NCI-H69 (cell line): Measurements from ENCODE around the gene RPGRIP1L.
A peak's percentile ranks its signal among the peaks of the same experiment; 100 is the strongest.

Source experiments
- DNase-seq: peaks from one replicate; lab custom pipeline; 2025; lab: John Stamatoyannopoulos, UW

Gene RPGRIP1L

DNA sequence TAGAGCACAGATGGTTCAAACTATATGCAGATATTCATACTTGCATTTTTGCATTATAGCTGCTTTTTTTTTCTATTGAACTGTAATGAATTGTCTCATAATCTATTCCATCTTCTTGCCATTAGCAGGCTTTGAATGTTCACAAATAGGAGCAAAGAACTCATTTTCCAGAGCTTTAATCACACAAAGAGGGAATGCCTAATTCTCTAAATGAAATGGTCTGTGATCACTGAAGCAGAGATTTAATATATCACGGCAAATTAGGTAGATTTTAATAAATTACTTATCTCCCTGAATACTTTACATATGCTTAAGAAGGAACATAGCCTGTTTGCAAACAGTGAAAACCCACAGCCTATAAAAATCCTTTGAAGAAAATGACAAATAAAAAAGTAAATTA lies 103.0 kb downstream of the RPGRIP1L start:
- no peak for DNase-seq

DNA sequence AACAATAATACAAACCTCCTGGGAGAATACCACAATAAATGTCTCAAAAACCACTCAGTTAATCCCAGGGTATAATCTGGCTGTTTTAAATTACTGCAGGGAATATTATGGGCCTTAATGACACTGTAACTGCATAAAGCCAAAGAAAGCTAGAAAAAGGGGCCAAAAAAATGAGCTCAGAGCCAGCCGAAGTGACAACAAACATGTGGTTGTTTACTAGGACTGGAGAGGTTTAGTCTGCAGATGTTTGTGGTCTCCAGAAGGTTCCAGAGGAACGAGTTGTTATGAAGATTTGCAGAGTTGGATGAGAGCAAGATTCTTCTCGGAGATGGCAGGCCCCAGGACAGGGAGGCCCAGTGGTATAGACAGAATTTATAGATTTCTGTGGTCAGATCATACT lies 103.5 kb downstream of the RPGRIP1L start:
- no peak for DNase-seq

DNA sequence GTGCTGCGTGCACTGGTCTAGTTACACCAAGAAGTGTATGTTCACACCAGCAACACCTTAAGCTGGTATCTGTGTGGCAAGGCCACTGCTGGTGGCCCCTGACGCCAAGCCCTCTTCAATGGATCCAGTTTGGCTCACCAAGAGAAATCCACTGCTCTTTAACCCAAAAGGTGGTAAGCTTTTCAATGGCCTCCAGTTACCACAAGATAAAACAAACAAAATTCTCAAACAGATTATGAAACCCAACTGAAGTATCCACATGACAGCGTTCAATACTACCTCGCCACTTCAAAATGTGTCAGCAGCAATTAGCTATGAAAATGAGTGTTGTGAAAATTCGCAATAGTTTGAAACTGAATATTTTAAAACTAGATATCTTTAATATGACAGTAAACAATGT lies 104.1 kb downstream of the RPGRIP1L start:
- DNase-seq: no peak

DNA sequence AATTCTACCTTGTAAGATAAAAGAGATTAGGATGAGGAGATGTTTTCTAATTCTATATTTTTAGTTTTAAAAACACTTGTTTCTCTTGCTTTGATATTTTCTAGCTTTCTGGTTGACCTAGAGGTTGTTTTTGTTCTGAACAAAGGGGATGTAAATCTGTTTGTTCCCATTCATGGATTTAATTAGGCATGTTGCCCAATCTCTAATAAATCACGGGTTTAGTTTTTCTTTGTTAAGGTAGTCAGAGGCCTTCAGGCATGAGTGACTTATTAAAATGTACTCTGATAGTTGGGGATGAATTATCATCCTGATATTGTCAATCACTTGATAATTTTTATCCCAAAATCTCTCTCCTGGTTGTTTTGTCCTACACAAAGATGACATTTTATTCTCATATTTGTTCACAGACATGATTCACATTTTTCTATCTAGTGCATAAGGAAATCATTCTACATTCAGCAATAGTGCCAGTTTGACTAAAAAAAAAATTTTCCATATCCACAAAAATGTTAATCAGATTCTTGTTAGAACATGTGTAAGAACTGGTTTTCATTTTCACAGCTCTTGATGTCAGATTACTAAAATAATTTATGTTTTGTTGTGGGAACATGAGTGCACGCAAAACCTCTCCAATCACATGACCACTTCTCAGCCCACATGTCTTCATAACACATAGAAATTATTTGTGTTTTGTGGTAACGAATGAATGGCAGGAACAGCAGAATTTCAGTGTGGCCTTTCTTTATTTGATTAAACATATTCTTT lies 105.0 kb downstream of the RPGRIP1L start:
- DNase-seq: peak; percentile 52

DNA sequence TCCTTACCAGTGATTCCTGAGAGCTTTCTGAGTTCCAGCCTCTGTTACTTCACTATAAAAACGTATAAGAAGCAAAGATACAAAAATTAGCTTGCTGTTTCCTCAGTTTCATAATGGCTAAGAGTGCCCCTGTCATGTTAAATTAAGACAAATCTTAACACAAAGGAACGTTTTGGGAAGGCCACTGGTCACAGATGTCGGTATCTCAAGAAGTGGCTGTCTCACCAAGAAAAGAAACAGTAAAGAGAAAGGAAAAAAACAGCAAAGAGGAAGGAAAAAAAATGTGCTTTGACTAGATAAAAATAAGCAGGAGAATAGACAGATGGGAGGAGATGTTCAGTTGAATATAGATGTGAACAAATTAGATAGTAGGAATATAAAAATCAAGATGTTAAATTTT lies 105.9 kb downstream of the RPGRIP1L start:
- DNase-seq: no peak

- DNase-seq: no peak
These were observed 115.5 kb downstream of the RPGRIP1L start for GRCh38 chr16:53588081-53588648.

- no peak for DNase-seq
These were observed 120.3 kb downstream of the RPGRIP1L start for GRCh38 chr16:53583401-53583800.

DNA sequence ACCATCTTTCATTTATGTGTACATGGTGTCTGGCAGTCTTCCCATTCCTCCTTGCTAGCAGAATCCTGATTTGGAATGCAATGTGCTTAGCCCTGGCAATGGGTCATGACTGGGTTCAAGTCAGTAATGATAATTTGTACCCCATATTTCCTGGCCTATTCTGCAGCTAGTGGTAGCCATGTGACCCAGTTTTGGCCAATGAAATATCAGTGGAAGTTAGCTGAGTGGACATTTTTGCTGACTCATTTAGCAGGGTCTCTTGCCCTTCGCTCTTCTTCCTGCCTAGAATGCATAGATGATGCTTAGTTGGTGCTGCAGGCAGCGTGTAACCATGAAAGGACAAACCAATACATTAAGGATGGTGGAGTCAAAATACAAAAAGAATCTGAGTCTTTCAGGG lies 121.9 kb downstream of the RPGRIP1L start:
- DNase-seq: no peak

DNA sequence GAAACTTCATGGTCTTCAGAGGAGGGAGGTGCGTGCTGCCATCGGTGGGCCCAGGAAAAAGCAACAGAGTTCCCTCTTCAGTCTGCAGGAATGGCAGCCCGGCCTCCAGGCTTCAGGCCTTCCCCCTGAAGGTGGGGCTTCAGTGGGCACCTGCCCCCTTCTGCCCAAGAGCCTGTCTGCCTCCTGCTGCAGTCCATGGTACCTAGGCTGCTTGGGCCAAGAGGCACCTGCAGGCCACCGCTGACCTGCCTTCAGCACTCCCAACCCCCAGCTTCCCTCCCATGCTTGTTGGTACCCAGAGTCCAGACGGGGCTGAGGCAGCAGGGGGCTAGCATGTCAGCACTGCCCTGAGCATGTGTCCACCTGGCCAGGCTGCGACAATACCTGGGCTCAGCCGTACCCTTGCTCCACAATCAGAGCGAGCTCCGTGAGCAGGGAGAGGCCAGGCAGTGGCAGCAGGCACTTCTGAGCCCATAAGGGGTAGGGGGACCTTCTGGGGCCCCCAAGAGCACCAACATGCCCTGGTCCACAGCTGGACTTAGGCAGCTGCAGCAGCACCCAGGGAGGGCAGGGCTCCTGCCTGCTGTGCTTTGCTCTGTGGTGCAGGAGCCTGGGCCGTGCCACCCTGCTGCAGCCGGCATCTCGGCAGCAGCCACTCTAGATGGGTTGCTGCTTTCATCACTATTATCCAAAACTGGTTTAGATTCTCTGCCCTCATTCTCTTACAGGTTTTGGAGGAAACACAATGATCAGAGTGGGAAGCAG lies 123.4 kb downstream of the RPGRIP1L start:
- DNase-seq: no peak

- no peak for DNase-seq
These were observed 126.8 kb downstream of the RPGRIP1L start for GRCh38 chr16:53576904-53577303.

GRCh38 chr16:53576210-53576609 lies 127.4 kb downstream of the RPGRIP1L start:
- DNase-seq: peak; percentile 36

- no peak for DNase-seq
These were observed 131.9 kb downstream of the RPGRIP1L start for GRCh38 chr16:53571763-53572162.

DNA sequence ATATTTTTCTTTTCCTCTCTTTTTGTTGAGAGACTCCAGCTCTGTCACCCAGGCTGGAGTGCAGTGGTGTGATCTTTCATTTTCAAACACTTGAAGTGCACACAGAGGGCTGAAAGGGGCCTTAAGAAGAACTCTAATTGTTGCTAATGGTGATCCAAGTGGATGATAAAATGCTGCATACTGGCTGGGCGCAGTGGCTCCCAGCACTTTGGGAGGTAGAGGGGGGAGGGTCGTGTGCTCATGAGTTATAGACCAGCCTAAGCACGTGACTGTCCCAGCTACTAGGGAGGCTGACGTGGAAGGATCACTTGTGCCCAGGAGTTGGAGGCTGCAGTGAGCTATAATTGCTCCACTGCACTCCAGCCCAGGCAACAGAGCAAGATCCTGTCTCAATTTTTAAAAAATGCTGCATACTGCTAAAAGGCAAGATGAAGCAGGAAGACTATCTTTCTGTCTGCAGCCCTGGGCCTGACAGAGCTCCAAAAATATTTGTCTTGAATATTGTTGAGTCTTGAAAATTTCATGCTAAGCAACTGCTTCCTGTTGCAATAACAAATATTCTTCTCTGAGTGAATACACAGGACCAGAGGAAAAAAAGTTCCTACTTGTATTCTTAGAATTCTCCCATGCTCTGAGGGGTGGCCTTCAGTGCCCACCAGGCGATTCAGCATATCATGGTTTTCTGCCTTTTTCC lies 137.0 kb downstream of the RPGRIP1L start:
- DNase-seq: no peak

- DNase-seq: no peak
These were observed 138.3 kb downstream of the RPGRIP1L start for GRCh38 chr16:53565296-53565863.

GRCh38 chr16:53563426-53563825 lies 140.2 kb downstream of the RPGRIP1L start:
- no peak for DNase-seq

GRCh38 chr16:53561101-53561888 lies 142.4 kb downstream of the RPGRIP1L start:
- no peak for DNase-seq

DNA sequence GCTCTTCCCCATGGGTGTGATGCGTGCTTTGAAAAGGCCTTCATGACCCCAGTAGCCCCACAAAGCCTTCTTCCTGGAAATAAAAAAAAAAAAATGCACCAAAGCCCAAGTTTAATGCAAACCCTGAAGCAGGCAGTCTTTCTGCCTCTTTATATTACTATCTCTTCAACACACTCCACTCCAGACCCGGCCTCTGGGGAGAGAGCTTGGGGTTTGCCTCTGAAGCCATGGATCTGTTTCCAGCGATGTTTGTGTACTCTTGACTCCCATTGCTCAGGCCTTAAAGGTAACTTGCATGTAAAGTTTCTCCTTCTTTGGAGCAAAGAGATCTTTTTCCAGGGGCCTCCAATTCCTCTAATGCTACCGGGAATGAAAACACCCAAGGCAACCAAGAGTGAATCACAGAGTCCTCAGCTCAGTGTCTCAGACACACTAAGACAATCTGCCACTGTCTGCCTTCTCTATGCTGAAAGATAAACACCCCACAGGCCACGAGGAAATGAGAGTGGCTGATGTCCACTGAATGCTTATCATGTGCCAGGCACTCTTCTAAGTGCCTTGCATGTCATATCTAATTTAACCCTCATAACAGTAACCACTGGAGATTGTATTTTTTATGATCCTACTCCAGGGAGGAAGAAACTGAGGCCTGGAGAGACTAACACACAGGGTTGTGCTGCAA lies 144.2 kb downstream of the RPGRIP1L start:
- DNase-seq: no peak

GRCh38 chr16:53558710-53559109 lies 144.9 kb downstream of the RPGRIP1L start:
- no peak for DNase-seq

DNA sequence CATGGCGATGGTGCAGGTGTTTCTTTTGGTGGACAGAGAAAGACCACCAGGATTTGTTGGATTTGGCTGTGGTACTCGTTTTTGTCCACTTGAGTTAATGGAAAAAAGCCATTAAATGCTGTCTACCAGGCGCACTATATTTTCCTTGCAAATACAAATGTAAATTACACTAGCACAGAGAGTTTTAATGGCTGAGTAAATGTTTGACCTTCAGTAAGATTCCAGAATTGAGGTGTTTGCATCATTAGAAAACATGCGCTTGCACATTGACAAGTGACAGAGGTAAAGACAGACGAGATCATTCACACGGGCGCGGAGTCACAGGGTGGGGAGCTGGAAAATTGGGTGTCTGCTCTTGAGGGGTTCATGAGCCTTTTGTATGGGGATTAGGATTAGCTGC lies 147.1 kb downstream of the RPGRIP1L start:
- peak; percentile 62 for DNase-seq

DNA sequence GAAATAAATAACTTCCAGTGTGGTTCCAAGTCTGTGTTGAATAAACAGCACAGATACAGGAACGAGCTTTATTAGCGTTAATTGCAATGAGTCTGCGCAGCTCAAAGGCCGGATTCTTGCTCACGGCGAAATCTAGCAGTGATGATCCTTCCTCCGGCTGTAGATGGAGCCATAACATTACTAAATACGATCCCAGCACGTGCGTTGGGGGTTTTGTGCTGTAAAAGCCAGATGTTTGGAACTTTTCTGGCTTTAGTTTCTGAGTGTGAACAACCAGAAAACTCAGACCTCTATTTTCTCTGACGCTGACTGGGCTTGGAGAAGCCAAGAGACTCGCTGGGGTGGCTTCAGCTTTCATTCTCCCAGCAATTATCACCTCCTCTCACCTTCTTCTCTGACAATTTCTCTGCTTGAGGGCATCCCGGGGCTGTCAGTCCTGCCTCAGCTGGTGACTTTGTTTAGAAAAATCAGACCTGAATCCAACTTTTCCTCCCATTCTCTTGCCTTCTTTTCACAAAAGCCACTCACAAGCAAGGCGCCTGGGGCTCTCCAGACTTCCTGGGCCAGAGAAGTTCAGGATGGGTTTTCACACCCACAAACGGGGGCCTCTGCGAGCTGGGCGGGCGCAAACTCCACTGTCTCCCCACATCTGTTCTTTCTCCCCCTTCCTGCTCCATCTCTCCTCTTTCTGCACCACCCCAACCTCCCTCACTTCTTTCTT lies 153.5 kb downstream of the RPGRIP1L start:
- peak; percentile 89 for DNase-seq
